Measurements from ENCODE around the gene SUPT4H1.

The SUPT4H1 gene

GRCh38 chr17:58317421-58318064 is 34.5 kb downstream of the SUPT4H1 start:
- peak; percentile 37 for DNase-seq (ENCODE audit: low read depth)

- DNase-seq (ENCODE audit: low read depth), result no peak
Observed at GRCh38 chr17:58316260-58316960, 35.6 kb downstream of the SUPT4H1 start.

GRCh38 chr17:58315750-58316149 is 36.3 kb downstream of the SUPT4H1 start:
- DNase-seq (ENCODE audit: low read depth), result no peak

GRCh38 chr17:58315281-58315711 is 36.7 kb downstream of the SUPT4H1 start:
- DNase-seq (ENCODE audit: low read depth), result no peak

- DNase-seq (ENCODE audit: low read depth), result no peak
Observed at GRCh38 chr17:58314706-58315015, 37.3 kb downstream of the SUPT4H1 start.

- no peak for DNase-seq (ENCODE audit: low read depth)
Observed at GRCh38 chr17:58313815-58314705, 37.9 kb downstream of the SUPT4H1 start.

GRCh38 chr17:58312829-58313228 is 39.2 kb downstream of the SUPT4H1 start:
- DNase-seq (ENCODE audit: low read depth), result no peak

- DNase-seq (ENCODE audit: low read depth), result no peak
Observed at GRCh38 chr17:58312021-58312630, 39.9 kb downstream of the SUPT4H1 start.

GRCh38 chr17:58311429-58311894 is 40.5 kb downstream of the SUPT4H1 start:
- no peak for DNase-seq (ENCODE audit: low read depth)

GRCh38 chr17:58310511-58311428 is 41.2 kb downstream of the SUPT4H1 start:
- no peak for DNase-seq (ENCODE audit: low read depth)

- DNase-seq (ENCODE audit: low read depth), result no peak
Observed at GRCh38 chr17:58309918-58310259, 42.1 kb downstream of the SUPT4H1 start.

GRCh38 chr17:58308985-58309917 is 42.8 kb downstream of the SUPT4H1 start:
- no peak for DNase-seq (ENCODE audit: low read depth)

- DNase-seq (ENCODE audit: low read depth), result no peak
Observed at GRCh38 chr17:58308173-58308984, 43.6 kb downstream of the SUPT4H1 start.

- no peak for DNase-seq (ENCODE audit: low read depth)
Observed at GRCh38 chr17:58307468-58308172, 44.4 kb downstream of the SUPT4H1 start.

GRCh38 chr17:58306131-58306951 is 45.7 kb downstream of the SUPT4H1 start:
- no peak for DNase-seq (ENCODE audit: low read depth)

GRCh38 chr17:58305626-58306025 is 46.4 kb downstream of the SUPT4H1 start:
- no peak for DNase-seq (ENCODE audit: low read depth)

- no peak for DNase-seq (ENCODE audit: low read depth)
Observed at GRCh38 chr17:58304750-58305486, 47.1 kb downstream of the SUPT4H1 start.

Measured in stimulated activated CD8-positive, alpha-beta memory T cell treated with anti-CD3 and anti-CD28 coated beads, Interleukin-7, amount 100 ng/mL, for 24 hours (primary cell).